WTC11 (cell line): ENCODE results near the gene KCMF1. TPM values are rescaled to one million over a fixed set of nuclear protein-coding genes. Genes with fewer than 3 reads are reported as not detected.
A peak's percentile ranks its signal among the peaks of the same experiment; 100 is the strongest.

Experiments
- ATAC-seq: fragments of 200-7000 bp; cut with Tn5 transposase; 2 replicates; pipeline ENCODE4 v1.10.0; 2021; ENCODE audit warnings: mild to moderate bottlenecking, moderate library complexity
- CTCF ChIA-PET: fragments of 300-600 bp; sonication (Branson Sonifier 250); formaldehyde crosslinking; loops from one replicate; lab custom pipeline; 2021; ENCODE audit warnings: antibody characterized with exemption; lab: Charles Lee
- POLR2A ChIA-PET: fragments of 350-600 bp; sonication (Branson Sonifier 250); formaldehyde crosslinking; loops from one replicate; lab custom pipeline; 2021; ENCODE audit warnings: antibody characterized with exemption; lab: Charles Lee
- DNase-seq: peaks from one replicate; pipeline ENCODE4 v3.0.0; 2021; ENCODE audit warnings: low spot score
- H3K27ac Mint-ChIP-seq: 2 replicates; pipeline ENCODE4 v1.8.0; 2021; ENCODE audit warnings: mixed read lengths
- H3K27me3 Mint-ChIP-seq: 2 replicates; pipeline ENCODE4 v1.8.0; 2021; ENCODE audit warnings: low read depth, mild to moderate bottlenecking, moderate library complexity, mixed read lengths
- H3K36me3 Mint-ChIP-seq: 2 replicates; pipeline ENCODE4 v1.8.0; 2021; ENCODE audit warnings: mixed read lengths
- H3K4me1 Mint-ChIP-seq: 2 replicates; pipeline ENCODE4 v1.8.0; 2022; ENCODE audit warnings: mixed read lengths
- H3K4me3 Mint-ChIP-seq: 2 replicates; pipeline ENCODE4 v1.8.0; 2021; ENCODE audit warnings: mild to moderate bottlenecking, moderate library complexity, mixed read lengths
- H3K9me3 Mint-ChIP-seq: 2 replicates; pipeline ENCODE4 v1.8.0; 2021; ENCODE audit warnings: mixed read lengths
- FOXJ3 ChIP-seq: sonication (generic); formaldehyde crosslinking; IDR thresholded peaks from 2 replicates; pipeline ENCODE4 v1.9.0; 2021; ENCODE audit warnings: missing genetic modification reagents, mild to moderate bottlenecking, borderline replicate concordance
- FOXP1 ChIP-seq: sonication (generic); formaldehyde crosslinking; IDR thresholded peaks from 2 replicates; pipeline ENCODE4 v1.8.0; 2022; ENCODE audit warnings: missing genetic modification reagents, mild to moderate bottlenecking, moderate library complexity, borderline replicate concordance
- NFE2L1 ChIP-seq: sonication (generic); formaldehyde crosslinking; IDR thresholded peaks from 2 replicates; pipeline ENCODE4 v1.8.1; 2023; ENCODE audit warnings: missing genetic modification reagents
- NFYB ChIP-seq: sonication (generic); formaldehyde crosslinking; conservative IDR thresholded peaks from 2 replicates; pipeline ENCODE4 v1.8.0; 2022; ENCODE audit warnings: low read depth, missing genetic modification reagents
- SMAD3 ChIP-seq: sonication (generic); formaldehyde crosslinking; IDR thresholded peaks from 2 replicates; pipeline ENCODE4 v1.8.0; 2022; ENCODE audit warnings: missing genetic modification reagents, mild to moderate bottlenecking, borderline replicate concordance
- TEAD4 ChIP-seq: sonication (generic); formaldehyde crosslinking; IDR thresholded peaks from 2 replicates; pipeline ENCODE4 v1.8.0; 2022; ENCODE audit warnings: mild to moderate bottlenecking, missing genetic modification reagents
- ZNF232 ChIP-seq: sonication (generic); formaldehyde crosslinking; IDR thresholded peaks from 2 replicates; pipeline ENCODE4 v1.8.0; 2022; ENCODE audit warnings: mild to moderate bottlenecking, missing genetic modification reagents
- ZNF317 ChIP-seq: sonication (generic); formaldehyde crosslinking; IDR thresholded peaks from 2 replicates; pipeline ENCODE4 v1.8.1; 2023; ENCODE audit warnings: low read depth, mild to moderate bottlenecking, moderate library complexity, missing genetic modification reagents, borderline replicate concordance
- ZNF396 ChIP-seq: fragments of 250-450 bp; sonication (Bioruptor Pico); IDR thresholded peaks from 2 replicates; pipeline ENCODE4 v1.8.0; 2021; ENCODE audit warnings: mild to moderate bottlenecking, moderate library complexity, borderline replicate concordance
- total RNA-seq: library from RNA; stranded (reverse); gene quantifications from 3 replicates; pipeline ENCODE4 v1.2.3, GENCODE V29; 2021
- TF ChIP-seq, protein P1 (sequence below): sonication (generic); formaldehyde crosslinking; IDR thresholded peaks from 2 replicates; pipeline ENCODE4 v1.8.1; 2022; ENCODE audit warnings: mild to moderate bottlenecking, moderate library complexity, missing genetic modification reagents
- TF ChIP-seq, protein P2 (sequence below): sonication (generic); formaldehyde crosslinking; IDR thresholded peaks from 2 replicates; pipeline ENCODE4 v1.8.1; 2023; ENCODE audit warnings: mild to moderate bottlenecking, missing genetic modification reagents
- TF ChIP-seq, protein P3 (sequence below): sonication (generic); formaldehyde crosslinking; IDR thresholded peaks from 2 replicates; pipeline ENCODE4 v1.8.0; 2022; ENCODE audit warnings: mild to moderate bottlenecking, missing genetic modification reagents
- TF ChIP-seq, protein P4 (sequence below): fragments of 250-450 bp; sonication (Bioruptor Pico); IDR thresholded peaks from 2 replicates; pipeline ENCODE4 v1.9.0; 2021; ENCODE audit warnings: moderate library complexity, mild to moderate bottlenecking, inconsistent platforms, borderline replicate concordance
- TF ChIP-seq, protein P5 (sequence below): fragments of 250-450 bp; sonication (Bioruptor Pico); IDR thresholded peaks from 2 replicates; pipeline ENCODE4 v1.9.0; 2021; ENCODE audit warnings: mild to moderate bottlenecking

KCMF1 gene
- total RNA-seq, 1 experiment from 2014 or later: 117 TPM

DNA sequence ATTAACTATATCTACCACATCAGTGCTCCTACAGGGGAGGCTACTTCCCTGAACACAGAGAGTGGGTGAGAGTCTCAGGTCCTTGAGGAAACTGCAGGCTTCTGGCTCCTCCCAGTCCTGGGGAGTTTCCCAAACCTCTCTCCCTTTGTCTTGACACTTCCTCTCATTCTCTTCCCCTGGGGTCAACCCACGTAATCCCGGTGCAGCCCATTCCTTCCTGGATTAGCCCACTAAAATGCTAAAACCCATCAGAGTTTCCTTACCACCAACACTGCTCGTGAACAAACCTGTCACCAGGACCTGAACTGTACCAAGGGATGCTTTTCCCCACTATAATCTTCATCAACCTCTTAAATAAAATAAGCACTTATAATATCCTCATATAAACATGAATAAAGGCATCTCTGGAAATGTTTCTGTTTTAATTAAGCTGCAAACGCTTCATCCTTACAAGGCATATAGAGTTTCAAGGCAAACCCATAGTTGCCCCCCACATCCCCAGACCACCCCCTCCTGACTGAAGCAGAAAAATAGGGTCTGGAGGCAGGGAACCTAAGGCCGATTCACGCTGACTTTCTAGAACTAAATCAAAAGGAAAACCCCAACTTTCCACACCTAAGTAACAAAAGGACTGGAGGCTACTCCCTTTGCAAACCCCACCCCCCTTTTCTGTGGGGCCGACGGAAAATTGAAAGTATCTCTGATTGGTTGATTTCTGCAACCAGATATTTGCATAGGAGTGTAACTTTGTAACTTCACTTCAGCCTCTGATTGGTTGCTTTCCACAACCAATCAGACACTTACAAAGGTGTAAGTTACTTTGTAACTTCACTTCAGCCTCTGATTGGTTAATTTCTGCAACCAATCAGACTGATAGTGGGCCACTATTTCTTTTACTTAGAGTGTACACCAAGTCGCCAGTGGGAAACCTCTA is 46.5 kb upstream of the KCMF1 start:
- DNase-seq (peak; percentile 24), ATAC-seq (peak; percentile 3; the same call in 1 of the 2 replicates)
- H3K27ac Mint-ChIP-seq: 0 out of 2 replicates have a peak overlapping the region, but pooled peaks have one; percentile 26
- ChIA-PET CTCF (interaction anchor here (0.6 to 2.8 kb wide), 22 partner anchors 7 to 183 kb away, joined by 3 to 62 read pairs (median 14); partner anchors contain the start of genes KCMF1, TMSB10 and TRABD2A), POLR2A (interaction anchor here (1.5 to 2.4 kb wide), 3 partner anchors 33 to 91 kb away, joined by 3 to 13 read pairs (median 13); partner anchors contain the start of gene KCMF1)
- H3K36me3 Mint-ChIP-seq: no peaks in the 10 kb centered on the region
- 0 out of 2 replicates have a peak, but pooled peaks cover 3% of the 10 kb centered on the region for H3K9me3 Mint-ChIP-seq
- H3K4me3 Mint-ChIP-seq: no peak overlapping the region
- TF ChIP-seq, protein P1, sequence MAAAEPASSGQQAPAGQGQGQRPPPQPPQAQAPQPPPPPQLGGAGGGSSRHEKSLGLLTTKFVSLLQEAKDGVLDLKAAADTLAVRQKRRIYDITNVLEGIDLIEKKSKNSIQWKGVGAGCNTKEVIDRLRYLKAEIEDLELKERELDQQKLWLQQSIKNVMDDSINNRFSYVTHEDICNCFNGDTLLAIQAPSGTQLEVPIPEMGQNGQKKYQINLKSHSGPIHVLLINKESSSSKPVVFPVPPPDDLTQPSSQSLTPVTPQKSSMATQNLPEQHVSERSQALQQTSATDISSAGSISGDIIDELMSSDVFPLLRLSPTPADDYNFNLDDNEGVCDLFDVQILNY (CRISPR knock-in tag): no peak
- peak; percentile 72 for TF ChIP-seq NFYB (CRISPR knock-in tag)
- no peak for TF ChIP-seq ZNF396 (CRISPR knock-in tag)
- peaks cover 12% of the 10 kb centered on the region for H3K27me3 Mint-ChIP-seq
- peaks cover 23% of the 10 kb centered on the region for H3K4me1 Mint-ChIP-seq

DNA sequence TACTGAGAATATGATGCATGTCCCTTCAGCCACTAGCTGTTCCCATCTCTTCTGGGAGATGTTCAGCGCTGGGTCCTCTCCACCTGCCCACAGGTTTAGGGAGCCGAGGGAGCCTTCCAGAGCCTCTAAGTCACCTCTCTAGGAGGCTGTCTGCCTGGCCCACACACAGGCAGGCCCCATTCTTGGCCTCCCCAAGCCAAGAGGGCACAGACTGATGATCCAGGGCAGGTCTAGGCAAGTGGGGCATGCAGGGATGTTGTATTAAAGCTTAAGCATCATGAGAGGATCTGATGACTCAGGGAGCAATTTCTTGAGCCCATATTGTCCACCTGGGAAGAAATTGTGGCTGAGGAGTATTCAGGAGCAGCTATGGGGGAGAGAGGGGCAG is 45.6 kb upstream of the KCMF1 start:
- DNase-seq: no peak
- TF ChIP-seq FOXP1 (CRISPR knock-in tag): no peak
- TF ChIP-seq, protein P1 (CRISPR knock-in tag): no peak
- Mint-ChIP-seq H3K9me3 (0 out of 2 replicates have a peak, but pooled peaks cover 3% of the 10 kb centered on the region), H3K27me3 (peaks cover 12% of the 10 kb centered on the region), H3K36me3 (no peaks in the 10 kb centered on the region), H3K4me3 (no peak overlapping the region), H3K4me1 (peaks cover 23% of the 10 kb centered on the region), H3K27ac (0 out of 2 replicates have a peak overlapping the region, but pooled peaks have one; percentile 6)
- ChIA-PET POLR2A (interaction anchor here (0.6 to 2.4 kb wide), 6 partner anchors 11 to 90 kb away, joined by 3 to 13 read pairs (median 4); partner anchors contain the start of gene KCMF1), CTCF (interaction anchor here (0.6 to 2.8 kb wide), 56 partner anchors 8 to 375 kb away, joined by 3 to 67 read pairs (median 8); partner anchors contain the start of genes KCMF1, TMSB10 and TRABD2A)
- ATAC-seq: no peak

DNA sequence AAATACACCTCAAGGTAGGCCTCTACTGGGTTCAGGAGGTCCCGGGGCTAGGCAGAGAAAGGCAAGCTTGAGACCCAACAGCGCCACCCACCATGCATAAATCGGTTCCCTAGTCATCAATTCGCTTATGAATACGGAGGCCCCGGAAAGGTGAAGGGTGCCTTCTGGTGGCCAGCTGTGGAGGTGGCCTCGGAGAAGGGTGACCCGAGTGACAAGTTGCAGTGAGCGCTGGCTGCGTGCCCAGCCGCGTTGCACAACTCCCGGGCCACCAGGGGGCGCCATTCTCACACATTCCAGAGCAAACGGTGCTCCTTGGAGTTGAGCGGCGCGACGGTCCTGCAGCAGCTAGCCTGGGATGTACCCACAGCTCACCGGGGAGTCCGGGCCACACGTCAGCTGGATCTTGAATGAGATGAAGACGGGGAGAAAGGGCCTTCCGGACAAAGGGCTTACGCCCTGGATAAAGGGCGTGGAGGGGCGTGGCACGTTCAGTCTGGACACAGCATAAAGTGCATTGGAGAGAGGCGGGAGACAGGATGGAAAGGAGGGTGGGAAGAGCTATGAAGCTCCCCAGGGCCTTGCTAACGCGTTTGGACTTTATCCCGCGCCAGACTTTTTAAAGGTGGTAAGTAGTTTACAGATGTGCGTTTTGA is 45.1 kb upstream of the KCMF1 start:
- Mint-ChIP-seq H3K27me3 (peaks cover 12% of the 10 kb centered on the region), H3K9me3 (0 out of 2 replicates have a peak, but pooled peaks cover 3% of the 10 kb centered on the region), H3K4me3 (peak overlapping the region; percentile 69), H3K4me1 (peaks cover 23% of the 10 kb centered on the region), H3K36me3 (no peaks in the 10 kb centered on the region), H3K27ac (no peak overlapping the region)
- ChIA-PET POLR2A (interaction anchor here (0.6 to 2.4 kb wide), 7 partner anchors 10 to 89 kb away, joined by 3 to 13 read pairs (median 4); partner anchors contain the start of gene KCMF1), CTCF (interaction anchor here (0.5 to 2.8 kb wide), 80 partner anchors 8 to 669 kb away, joined by 3 to 67 read pairs (median 5); partner anchors contain the start of genes KCMF1, RNF181, TMSB10 and TRABD2A)
- peak; percentile 99 for DNase-seq
- peak; percentile 86 for ATAC-seq
- TF ChIP-seq ZNF317 (0 out of 2 replicates have a peak, but pooled peaks have one; percentile 26), ZNF232 (CRISPR knock-in tag) (0 out of 2 replicates have a peak, but pooled peaks have one; percentile 31), NFE2L1 (CRISPR knock-in tag) (peak; percentile 71; the same call in 1 of the 2 replicates), TEAD4 (CRISPR knock-in tag) (peak; percentile 70; the same call in 1 of the 2 replicates), SMAD3 (CRISPR knock-in tag) (no peak), FOXP1 (CRISPR knock-in tag) (peak; percentile 68; the same call in 1 of the 2 replicates), FOXJ3 (CRISPR knock-in tag) (no peak)
- TF ChIP-seq, protein P2, sequence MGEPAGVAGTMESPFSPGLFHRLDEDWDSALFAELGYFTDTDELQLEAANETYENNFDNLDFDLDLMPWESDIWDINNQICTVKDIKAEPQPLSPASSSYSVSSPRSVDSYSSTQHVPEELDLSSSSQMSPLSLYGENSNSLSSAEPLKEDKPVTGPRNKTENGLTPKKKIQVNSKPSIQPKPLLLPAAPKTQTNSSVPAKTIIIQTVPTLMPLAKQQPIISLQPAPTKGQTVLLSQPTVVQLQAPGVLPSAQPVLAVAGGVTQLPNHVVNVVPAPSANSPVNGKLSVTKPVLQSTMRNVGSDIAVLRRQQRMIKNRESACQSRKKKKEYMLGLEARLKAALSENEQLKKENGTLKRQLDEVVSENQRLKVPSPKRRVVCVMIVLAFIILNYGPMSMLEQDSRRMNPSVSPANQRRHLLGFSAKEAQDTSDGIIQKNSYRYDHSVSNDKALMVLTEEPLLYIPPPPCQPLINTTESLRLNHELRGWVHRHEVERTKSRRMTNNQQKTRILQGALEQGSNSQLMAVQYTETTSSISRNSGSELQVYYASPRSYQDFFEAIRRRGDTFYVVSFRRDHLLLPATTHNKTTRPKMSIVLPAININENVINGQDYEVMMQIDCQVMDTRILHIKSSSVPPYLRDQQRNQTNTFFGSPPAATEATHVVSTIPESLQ (CRISPR knock-in tag): no peak
- TF ChIP-seq, protein P3, sequence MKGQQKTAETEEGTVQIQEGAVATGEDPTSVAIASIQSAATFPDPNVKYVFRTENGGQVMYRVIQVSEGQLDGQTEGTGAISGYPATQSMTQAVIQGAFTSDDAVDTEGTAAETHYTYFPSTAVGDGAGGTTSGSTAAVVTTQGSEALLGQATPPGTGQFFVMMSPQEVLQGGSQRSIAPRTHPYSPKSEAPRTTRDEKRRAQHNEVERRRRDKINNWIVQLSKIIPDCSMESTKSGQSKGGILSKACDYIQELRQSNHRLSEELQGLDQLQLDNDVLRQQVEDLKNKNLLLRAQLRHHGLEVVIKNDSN (CRISPR knock-in tag): peak; percentile 53; the same call in 1 of the 2 replicates
- TF ChIP-seq, protein P1 (CRISPR knock-in tag): no peak
- TF ChIP-seq, protein P4, sequence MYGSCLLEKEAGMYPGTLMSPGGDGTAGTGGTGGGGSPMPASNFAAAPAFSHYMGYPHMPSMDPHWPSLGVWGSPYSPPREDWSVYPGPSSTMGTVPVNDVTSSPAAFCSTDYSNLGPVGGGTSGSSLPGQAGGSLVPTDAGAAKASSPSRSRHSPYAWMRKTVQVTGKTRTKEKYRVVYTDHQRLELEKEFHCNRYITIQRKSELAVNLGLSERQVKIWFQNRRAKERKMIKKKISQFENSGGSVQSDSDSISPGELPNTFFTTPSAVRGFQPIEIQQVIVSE (CRISPR knock-in tag): no peak
- TF ChIP-seq, protein P5, sequence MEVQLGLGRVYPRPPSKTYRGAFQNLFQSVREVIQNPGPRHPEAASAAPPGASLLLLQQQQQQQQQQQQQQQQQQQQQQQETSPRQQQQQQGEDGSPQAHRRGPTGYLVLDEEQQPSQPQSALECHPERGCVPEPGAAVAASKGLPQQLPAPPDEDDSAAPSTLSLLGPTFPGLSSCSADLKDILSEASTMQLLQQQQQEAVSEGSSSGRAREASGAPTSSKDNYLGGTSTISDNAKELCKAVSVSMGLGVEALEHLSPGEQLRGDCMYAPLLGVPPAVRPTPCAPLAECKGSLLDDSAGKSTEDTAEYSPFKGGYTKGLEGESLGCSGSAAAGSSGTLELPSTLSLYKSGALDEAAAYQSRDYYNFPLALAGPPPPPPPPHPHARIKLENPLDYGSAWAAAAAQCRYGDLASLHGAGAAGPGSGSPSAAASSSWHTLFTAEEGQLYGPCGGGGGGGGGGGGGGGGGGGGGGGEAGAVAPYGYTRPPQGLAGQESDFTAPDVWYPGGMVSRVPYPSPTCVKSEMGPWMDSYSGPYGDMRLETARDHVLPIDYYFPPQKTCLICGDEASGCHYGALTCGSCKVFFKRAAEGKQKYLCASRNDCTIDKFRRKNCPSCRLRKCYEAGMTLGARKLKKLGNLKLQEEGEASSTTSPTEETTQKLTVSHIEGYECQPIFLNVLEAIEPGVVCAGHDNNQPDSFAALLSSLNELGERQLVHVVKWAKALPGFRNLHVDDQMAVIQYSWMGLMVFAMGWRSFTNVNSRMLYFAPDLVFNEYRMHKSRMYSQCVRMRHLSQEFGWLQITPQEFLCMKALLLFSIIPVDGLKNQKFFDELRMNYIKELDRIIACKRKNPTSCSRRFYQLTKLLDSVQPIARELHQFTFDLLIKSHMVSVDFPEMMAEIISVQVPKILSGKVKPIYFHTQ (CRISPR knock-in tag): no peak
